ENCODE data around the gene DPM3. TPM values are rescaled to one million over a fixed set of nuclear protein-coding genes. Genes with fewer than 3 reads are reported as not detected.
"Not testable (repeated sequence)": the region's sequence is repeated elsewhere in the genome, so short reads cannot be mapped to it uniquely, and the experiment has no call there.

DPM3 gene
- total RNA-seq, 1 donor from 2014 or later = 41.4 TPM

- DNase-seq = peak; percentile 88
Measured at GRCh38 chr1:155124503-155125463, 15.5 kb downstream of the DPM3 start.

- DNase-seq = peak; percentile 81
Measured at GRCh38 chr1:155123801-155124200, 16.5 kb downstream of the DPM3 start.

- no peak for DNase-seq
Measured at GRCh38 chr1:155122308-155122707, 18.0 kb downstream of the DPM3 start.

GRCh38 chr1:155121249-155121648 is 19.1 kb downstream of the DPM3 start:
- DNase-seq = no peak

- DNase-seq = no peak
Measured at GRCh38 chr1:155120253-155120652, 20.1 kb downstream of the DPM3 start.

- DNase-seq = not testable (repeated sequence)
Measured at GRCh38 chr1:155118090-155118489, 22.2 kb downstream of the DPM3 start.

GRCh38 chr1:155117610-155118009 is 22.7 kb downstream of the DPM3 start:
- DNase-seq = no peak

GRCh38 chr1:155116113-155116764 is 24.1 kb downstream of the DPM3 start:
- no peak for DNase-seq

GRCh38 chr1:155113450-155113980 is 26.8 kb downstream of the DPM3 start:
- DNase-seq = no peak

GRCh38 chr1:155110826-155111225 is 29.5 kb downstream of the DPM3 start:
- no peak for DNase-seq

- no peak for DNase-seq
Measured at GRCh38 chr1:155110381-155110780, 29.9 kb downstream of the DPM3 start.

- DNase-seq = no peak
Measured at GRCh38 chr1:155108296-155108695, 32.0 kb downstream of the DPM3 start.

GRCh38 chr1:155107309-155108264 is 32.7 kb downstream of the DPM3 start:
- no peak for DNase-seq

GRCh38 chr1:155106862-155107261 is 33.5 kb downstream of the DPM3 start:
- DNase-seq = no peak

- peak; percentile 62 for DNase-seq
Measured at GRCh38 chr1:155105604-155106011, 34.7 kb downstream of the DPM3 start.

GRCh38 chr1:155104605-155105534 is 35.5 kb downstream of the DPM3 start:
- DNase-seq = peak; percentile 51

GRCh38 chr1:155103325-155103724 is 37.0 kb downstream of the DPM3 start:
- no peak for DNase-seq

- no peak for DNase-seq
Measured at GRCh38 chr1:155099331-155099730, 41.0 kb downstream of the DPM3 start.

- no peak for DNase-seq
Measured at GRCh38 chr1:155094622-155094948, 45.7 kb downstream of the DPM3 start.

GRCh38 chr1:155093911-155094621 is 46.3 kb downstream of the DPM3 start:
- peak; percentile 72 for DNase-seq

GRCh38 chr1:155092641-155093040 is 47.7 kb downstream of the DPM3 start:
- no peak for DNase-seq

All from dermis blood vessel endothelial cell (primary cell).